Measurements from ENCODE around the gene TNFAIP8L1.
A peak's percentile ranks its signal among the peaks of the same experiment; 100 is the strongest.
"Not testable (repeated sequence)": the region's sequence is repeated elsewhere in the genome, so short reads cannot be mapped to it uniquely, and the experiment has no call there.

The TNFAIP8L1 gene

GRCh38 chr19:4638828-4639530 lies at the start of gene TNFAIP8L1:
Gene TNFAIP8L1 (plus strand): TSS chr19:4639516. CDS start chr19:4651870, 12,354 bp downstream.
- DNase-seq, result peak; percentile 96

- DNase-seq, result no peak
These were observed 49.5 kb upstream of the TNFAIP8L1 start for GRCh38 chr19:4589579-4590410.

- DNase-seq, result no peak
These were observed 48.8 kb upstream of the TNFAIP8L1 start for GRCh38 chr19:4590559-4590958.

- no peak for DNase-seq
These were observed 48.0 kb upstream of the TNFAIP8L1 start for GRCh38 chr19:4591320-4591719.

GRCh38 chr19:4592445-4592844 lies 46.9 kb upstream of the TNFAIP8L1 start:
- no peak for DNase-seq

- DNase-seq, result no peak
These were observed 45.9 kb upstream of the TNFAIP8L1 start for GRCh38 chr19:4593409-4593851.

- no peak for DNase-seq
These were observed 45.1 kb upstream of the TNFAIP8L1 start for GRCh38 chr19:4594201-4594600.

GRCh38 chr19:4595158-4595557 lies 44.2 kb upstream of the TNFAIP8L1 start:
- not testable (repeated sequence) for DNase-seq

GRCh38 chr19:4596033-4596904 lies 43.0 kb upstream of the TNFAIP8L1 start:
- DNase-seq, result no peak

GRCh38 chr19:4597278-4597974 lies 41.9 kb upstream of the TNFAIP8L1 start:
- DNase-seq, result no peak

- DNase-seq, result no peak
These were observed 41.2 kb upstream of the TNFAIP8L1 start for GRCh38 chr19:4597975-4598671.

GRCh38 chr19:4598712-4599111 lies 40.6 kb upstream of the TNFAIP8L1 start:
- no peak for DNase-seq

- DNase-seq, result no peak
These were observed 39.2 kb upstream of the TNFAIP8L1 start for GRCh38 chr19:4600082-4600481.

- no peak for DNase-seq
These were observed 38.4 kb upstream of the TNFAIP8L1 start for GRCh38 chr19:4600893-4601292.

- DNase-seq, result no peak
These were observed 37.0 kb upstream of the TNFAIP8L1 start for GRCh38 chr19:4602173-4602788.

- no peak for DNase-seq
These were observed 36.4 kb upstream of the TNFAIP8L1 start for GRCh38 chr19:4602915-4603314.

GRCh38 chr19:4604912-4605311 lies 34.4 kb upstream of the TNFAIP8L1 start:
- DNase-seq, result no peak

- DNase-seq, result no peak
These were observed 33.1 kb upstream of the TNFAIP8L1 start for GRCh38 chr19:4606181-4606580.

- peak; percentile 95 for DNase-seq
These were observed 32.2 kb upstream of the TNFAIP8L1 start for GRCh38 chr19:4606921-4607678.

GRCh38 chr19:4609878-4610511 lies 29.3 kb upstream of the TNFAIP8L1 start:
- no peak for DNase-seq

All from NCI-H1092 (cell line).